ENCODE results near the gene ZNF516. TPM values are rescaled to one million over a fixed set of nuclear protein-coding genes. Genes with fewer than 3 reads are reported as not detected.
A peak's percentile ranks its signal among the peaks of the same experiment; 100 is the strongest.

ZNF516 gene
- total and polyA plus RNA-seq, 2 of the 13 experiments (the other 11 are each of a cell fraction or from before 2014, with no cell fraction given), result 16.6 to 18.7 TPM

DNA sequence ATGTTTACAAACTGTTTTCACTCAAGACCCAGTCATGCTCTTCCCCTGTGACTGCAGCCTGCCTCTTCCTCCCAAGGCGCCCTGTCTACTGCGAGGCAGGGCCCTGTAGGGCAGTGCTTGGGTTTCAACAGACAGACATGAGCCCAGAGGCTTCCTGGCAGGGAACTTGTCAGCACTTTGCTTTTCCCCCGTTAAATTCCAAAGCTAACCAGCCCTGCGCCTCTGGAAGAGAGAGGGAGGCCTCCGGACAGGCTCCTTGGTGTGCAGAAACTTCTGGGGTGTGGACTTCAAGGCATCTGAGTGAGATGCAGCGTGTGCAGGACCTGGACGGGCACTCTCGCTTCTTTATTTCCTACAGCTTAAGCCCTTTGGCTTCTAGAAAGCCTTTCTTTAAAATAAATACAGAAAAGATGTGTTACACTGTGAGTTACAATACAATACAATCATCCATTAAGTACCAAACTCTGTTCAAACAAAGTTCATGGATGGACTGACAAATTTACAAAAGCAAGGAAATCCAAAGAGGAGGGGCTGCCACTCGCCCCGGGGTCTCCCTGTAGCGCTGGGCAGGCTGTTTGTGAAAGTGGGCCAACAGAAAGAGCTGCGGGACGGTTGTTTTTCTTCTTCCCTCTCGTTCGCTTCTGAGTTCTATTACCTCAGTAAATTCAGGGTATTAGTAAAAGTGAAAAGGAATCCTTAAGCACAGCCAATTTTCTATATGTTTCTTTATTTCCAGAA lies 8.8 kb upstream of the ZNF516 start:
- no peak for FAIRE-seq
- Histone ChIP-seq H3K9me3 (ENCODE audit: low read length) (no peaks in the 10 kb centered on the region), H3K27me3 (ENCODE audit: control insufficient read depth in 1 of 2, insufficient read depth in 2 of 2, low read length in 2 of 2) (peaks cover 1 to 18% of the 10 kb centered on the region in 2 experiments; a peak in 2 of 5 replicates), H3K27ac (ENCODE audit: extremely low read length, insufficient read depth, low read length) (no peak overlapping the region), H3K36me3 (replicated peaks in 1 of 2; ENCODE audit: control insufficient read depth in 1 of 2, insufficient read depth in 2 of 2, low read length in 2 of 2) (no peaks in the 10 kb centered on the region), H3K4me3 (replicated peaks in 1 of 3; ENCODE audit: insufficient read depth in 1 of 3, low read depth in 2 of 3, low read length in 3 of 3) (no peak overlapping the region), H4K20me1 (ENCODE audit: insufficient read depth, low read length) (no peaks in the 10 kb centered on the region), H3K4me1 (ENCODE audit: insufficient read depth, low read length) (peaks cover 24% of the 10 kb centered on the region), H2AFZ (ENCODE audit: low read length) (no peak overlapping the region), H3K9ac (ENCODE audit: insufficient read depth, low read depth, low read length) (no peak overlapping the region), H3K4me2 (ENCODE audit: low read depth, low read length) (peak overlapping the region; percentile 36), H3K79me2 (ENCODE audit: insufficient read depth, low read length) (no peaks in the 10 kb centered on the region)
- POLR2A ChIA-PET, result interaction anchor here (1.3 kb wide), 1 partner anchor 10 kb away, joined by 10 read pairs; no protein-coding TSS in a partner anchor
- intact Hi-C loops (cut with micrococcal nuclease; ENCODE audit: unreplicated experiment), result no loop called here
- CTCF ChIA-PET (ENCODE audit: low intra/inter-chr PET ratio, low total read pairs), result no interaction called here
- in situ Hi-C loops (cut with HindIII; ENCODE audit: extremely low pct_ligation_motif_present, low pct_unique_long_range_greater_than_20kb), result no loop called here
- BruUV-seq (replicated peaks), result no TSS peak
- ATAC-seq, result peak; percentile 45; the same call in 2 of the 3 replicates
- 30% methylated on average over 15 of the region's 15 CpGs for WGBS (ENCODE audit: low lambda C conversion rate)
- DNase-seq (ENCODE audit: low spot score), result no peak
- TF ChIP-seq CBX2 (IDR thresholded peaks at IDR 0.05; ENCODE audit: low read depth, low read length) (0 out of 2 replicates have a peak, but pooled peaks have one; percentile 2), CBX2 (CRISPR knock-in tag; IDR thresholded peaks at IDR 0.05; ENCODE audit: low read depth) (no peak), FOXM1 (CRISPR knock-in tag; IDR thresholded peaks at IDR 0.05) (no peak)
- TF ChIP-seq, protein P1, sequence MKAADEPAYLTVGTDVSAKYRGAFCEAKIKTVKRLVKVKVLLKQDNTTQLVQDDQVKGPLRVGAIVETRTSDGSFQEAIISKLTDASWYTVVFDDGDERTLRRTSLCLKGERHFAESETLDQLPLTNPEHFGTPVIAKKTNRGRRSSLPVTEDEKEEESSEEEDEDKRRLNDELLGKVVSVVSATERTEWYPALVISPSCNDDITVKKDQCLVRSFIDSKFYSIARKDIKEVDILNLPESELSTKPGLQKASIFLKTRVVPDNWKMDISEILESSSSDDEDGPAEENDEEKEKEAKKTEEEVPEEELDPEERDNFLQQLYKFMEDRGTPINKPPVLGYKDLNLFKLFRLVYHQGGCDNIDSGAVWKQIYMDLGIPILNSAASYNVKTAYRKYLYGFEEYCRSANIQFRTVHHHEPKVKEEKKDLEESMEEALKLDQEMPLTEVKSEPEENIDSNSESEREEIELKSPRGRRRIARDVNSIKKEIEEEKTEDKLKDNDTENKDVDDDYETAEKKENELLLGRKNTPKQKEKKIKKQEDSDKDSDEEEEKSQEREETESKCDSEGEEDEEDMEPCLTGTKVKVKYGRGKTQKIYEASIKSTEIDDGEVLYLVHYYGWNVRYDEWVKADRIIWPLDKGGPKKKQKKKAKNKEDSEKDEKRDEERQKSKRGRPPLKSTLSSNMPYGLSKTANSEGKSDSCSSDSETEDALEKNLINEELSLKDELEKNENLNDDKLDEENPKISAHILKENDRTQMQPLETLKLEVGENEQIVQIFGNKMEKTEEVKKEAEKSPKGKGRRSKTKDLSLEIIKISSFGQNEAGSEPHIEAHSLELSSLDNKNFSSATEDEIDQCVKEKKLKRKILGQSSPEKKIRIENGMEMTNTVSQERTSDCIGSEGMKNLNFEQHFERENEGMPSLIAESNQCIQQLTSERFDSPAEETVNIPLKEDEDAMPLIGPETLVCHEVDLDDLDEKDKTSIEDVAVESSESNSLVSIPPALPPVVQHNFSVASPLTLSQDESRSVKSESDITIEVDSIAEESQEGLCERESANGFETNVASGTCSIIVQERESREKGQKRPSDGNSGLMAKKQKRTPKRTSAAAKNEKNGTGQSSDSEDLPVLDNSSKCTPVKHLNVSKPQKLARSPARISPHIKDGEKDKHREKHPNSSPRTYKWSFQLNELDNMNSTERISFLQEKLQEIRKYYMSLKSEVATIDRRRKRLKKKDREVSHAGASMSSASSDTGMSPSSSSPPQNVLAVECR (CRISPR knock-in tag; IDR thresholded peaks at IDR 0.05; ENCODE audit: borderline replicate concordance), result no peak
